Frontal cortex (tissue), 4 donors: ENCODE measurements around the gene GNAT3. TPM values are rescaled to one million over a fixed set of nuclear protein-coding genes. Genes with fewer than 3 reads are reported as not detected.

Experiments
- DNase-seq, 2 donors: peaks; one replicate each; pipeline ENCODE4 v3.0.0; 2012; ENCODE audit warnings: low spot score in 2 of 2
- FAIRE-seq: peaks from 2 replicates; lab custom pipeline; 2012; peaks lifted over from hg19 to GRCh38; lab: Jason Lieb, UNC
- total RNA-seq: library from RNA; depleted of rRNA; stranded (reverse); fragments of >200 nt; gene quantifications from one replicate; pipeline ENCODE4 v1.2.3, GENCODE V29; 2014
- donor health status: control.
- donor health status: control.
- donor health status: control.

Gene GNAT3
- total RNA-seq, 1 donor from 2014 or later, result not detected

- FAIRE-seq, result no peak
- no peak for DNase-seq
Measured at GRCh38 chr7:80505900-80506500, 5.9 kb downstream of the GNAT3 start.

GRCh38 chr7:80500325-80500724, 11.5 kb downstream of the GNAT3 start:
- FAIRE-seq (no peak), DNase-seq (no peak)

- DNase-seq (no peak), FAIRE-seq (no peak)
Measured at GRCh38 chr7:80499350-80499953, 12.4 kb downstream of the GNAT3 start.

- no peak for DNase-seq
- peak; percentile 64 for FAIRE-seq
Measured at GRCh38 chr7:80498481-80499349, 13.1 kb downstream of the GNAT3 start.

- FAIRE-seq, result no peak
- no peak for DNase-seq
Measured at GRCh38 chr7:80496586-80496985, 15.3 kb downstream of the GNAT3 start.

GRCh38 chr7:80493121-80493849, 18.6 kb downstream of the GNAT3 start:
- no peak for DNase-seq
- no peak for FAIRE-seq

- FAIRE-seq (no peak), DNase-seq (no peak)
Measured at GRCh38 chr7:80491462-80491861, 20.4 kb downstream of the GNAT3 start.

- no peak for DNase-seq
- no peak for FAIRE-seq
Measured at GRCh38 chr7:80488851-80489370, 23.0 kb downstream of the GNAT3 start.

GRCh38 chr7:80488406-80488805, 23.5 kb downstream of the GNAT3 start:
- no peak for DNase-seq
- FAIRE-seq, result no peak

GRCh38 chr7:80485721-80486120, 26.1 kb downstream of the GNAT3 start:
- FAIRE-seq (no peak), DNase-seq (no peak)

- no peak for DNase-seq
- FAIRE-seq, result no peak
Measured at GRCh38 chr7:80482950-80483349, 28.9 kb downstream of the GNAT3 start.

- FAIRE-seq (no peak), DNase-seq (no peak)
Measured at GRCh38 chr7:80481196-80481884, 30.5 kb downstream of the GNAT3 start.

GRCh38 chr7:80480566-80480965, 31.3 kb downstream of the GNAT3 start:
- no peak for FAIRE-seq

GRCh38 chr7:80478683-80479082, 33.2 kb downstream of the GNAT3 start:
- FAIRE-seq (no peak), DNase-seq (no peak)

More at GRCh38 chr7:80480566-80480965, 31.3 kb downstream of the GNAT3 start:
- DNase-seq, result no peak

GRCh38 chr7:80476035-80476434, 35.8 kb downstream of the GNAT3 start:
- FAIRE-seq (no peak), DNase-seq (no peak)

- no peak for FAIRE-seq
- DNase-seq, result no peak
Measured at GRCh38 chr7:80475383-80475782, 36.5 kb downstream of the GNAT3 start.

- no peak for FAIRE-seq
- DNase-seq, result no peak
Measured at GRCh38 chr7:80473751-80474150, 38.1 kb downstream of the GNAT3 start.

- DNase-seq (no peak), FAIRE-seq (no peak)
Measured at GRCh38 chr7:80472491-80473200, 39.2 kb downstream of the GNAT3 start.
